ENCODE measurements around the gene FAF1. TPM values are rescaled to one million over a fixed set of nuclear protein-coding genes. Genes with fewer than 3 reads are reported as not detected.

The FAF1 gene
- total RNA-seq, 1 donor from 2014 or later, result 52.0 TPM

Other genes with a start within 250 kb of the FAF1 start
- gene CDKN2C, start 10.0 kb upstream of the FAF1 start, total RNA-seq, result 9.2 and 9.6 TPM in 2 replicates
- not detected in 2 replicates for gene C1orf185, start 142.0 kb upstream of the FAF1 start, total RNA-seq